Progenitor cell of endocrine pancreas (in vitro differentiated cells): ENCODE results near the gene DIS3L2. TPM values are rescaled to one million over a fixed set of nuclear protein-coding genes. Genes with fewer than 3 reads are reported as not detected.

ENCODE experiments used
- DNase-seq: peaks from one replicate; pipeline ENCODE4 v3.0.0; 2021; ENCODE audit warnings: low spot score; ENCODE audit not compliant: unreplicated experiment
- H3K27ac Mint-ChIP-seq: 2 replicates; pipeline ENCODE4 v1.8.0; 2021; ENCODE audit warnings: mild to moderate bottlenecking, moderate library complexity, mixed read lengths
- H3K27me3 Mint-ChIP-seq: 2 replicates; pipeline ENCODE4 v1.8.0; 2021; ENCODE audit warnings: mixed read lengths
- H3K36me3 Mint-ChIP-seq: 2 replicates; pipeline ENCODE4 v1.8.0; 2022; ENCODE audit warnings: mixed read lengths; ENCODE audit not compliant: insufficient read depth
- H3K4me1 Mint-ChIP-seq: 2 replicates; pipeline ENCODE4 v1.8.0; 2021; ENCODE audit warnings: low read depth, mixed read lengths
- H3K4me3 Mint-ChIP-seq: 2 replicates; pipeline ENCODE4 v1.8.0; 2021; ENCODE audit warnings: low read depth, mild to moderate bottlenecking, moderate library complexity, mixed read lengths
- H3K9me3 Mint-ChIP-seq: 2 replicates; pipeline ENCODE4 v1.8.0; 2021; ENCODE audit warnings: low read depth, mixed read lengths
- CTCF ChIP-seq: fragments of 200-600 bp; sonication (generic); IDR thresholded peaks from one replicate; pipeline ENCODE4 v1.5.0; 2021; ENCODE audit warnings: antibody characterized with exemption, mild to moderate bottlenecking; ENCODE audit not compliant: unreplicated experiment
- total RNA-seq: library from RNA; stranded (reverse); gene quantifications from 2 replicates; pipeline ENCODE4 v1.2.1, GENCODE V29; 2021

Gene DIS3L2
- total RNA-seq, 1 donor from 2014 or later: 59.3 TPM

- Mint-ChIP-seq H3K36me3 (no peaks in the 10 kb centered on the region), H3K27me3 (peaks cover 74% of the 10 kb centered on the region), H3K27ac (peak overlapping the region; percentile 1), H3K4me1 (peaks cover 6% of the 10 kb centered on the region), H3K4me3 (peak overlapping the region; percentile 73), H3K9me3 (no peaks in the 10 kb centered on the region)
- no peak for TF ChIP-seq CTCF
- no peak for DNase-seq
These were observed 34.5 kb upstream of the DIS3L2 start for GRCh38 chr2:231926761-231927565.

GRCh38 chr2:231927566-231927890 is 34.0 kb upstream of the DIS3L2 start:
- DNase-seq: no peak
- Mint-ChIP-seq H3K4me1 (peaks cover 6% of the 10 kb centered on the region), H3K9me3 (no peaks in the 10 kb centered on the region), H3K4me3 (peak overlapping the region; percentile 38), H3K27me3 (peaks cover 73% of the 10 kb centered on the region), H3K36me3 (no peaks in the 10 kb centered on the region), H3K27ac (peak overlapping the region; percentile 1)
- no peak for TF ChIP-seq CTCF

- DNase-seq: no peak
- H3K9me3 Mint-ChIP-seq: no peaks in the 10 kb centered on the region
- H3K36me3 Mint-ChIP-seq: no peaks in the 10 kb centered on the region
- H3K27ac Mint-ChIP-seq: no peak overlapping the region
- peaks cover 6% of the 10 kb centered on the region for H3K4me1 Mint-ChIP-seq
- TF ChIP-seq CTCF: peak; percentile 36
- peaks cover 68% of the 10 kb centered on the region for H3K27me3 Mint-ChIP-seq
- no peak overlapping the region for H3K4me3 Mint-ChIP-seq
These were observed 33.0 kb upstream of the DIS3L2 start for GRCh38 chr2:231928481-231928880.

- Mint-ChIP-seq H3K4me3 (no peak overlapping the region), H3K36me3 (no peaks in the 10 kb centered on the region), H3K9me3 (no peaks in the 10 kb centered on the region), H3K27ac (no peak overlapping the region), H3K4me1 (peaks cover 6% of the 10 kb centered on the region), H3K27me3 (peaks cover 62% of the 10 kb centered on the region)
- no peak for TF ChIP-seq CTCF
- no peak for DNase-seq
These were observed 32.4 kb upstream of the DIS3L2 start for GRCh38 chr2:231928901-231929725.

- Mint-ChIP-seq H3K36me3 (no peaks in the 10 kb centered on the region), H3K9me3 (no peaks in the 10 kb centered on the region), H3K4me1 (peaks cover 4% of the 10 kb centered on the region), H3K4me3 (no peak overlapping the region), H3K27me3 (peaks cover 52% of the 10 kb centered on the region), H3K27ac (no peak overlapping the region)
- no peak for DNase-seq
- peak; percentile 53 for TF ChIP-seq CTCF
These were observed 31.4 kb upstream of the DIS3L2 start for GRCh38 chr2:231929961-231930592.
